HG03575 (cell line): ENCODE measurements around the gene RTCB.
"Not testable (repeated sequence)": the region's sequence is repeated elsewhere in the genome, so short reads cannot be mapped to it uniquely, and the experiment has no call there.

ENCODE experiments used
- ATAC-seq: cut with Tn5 transposase; IDR thresholded peaks from one replicate; pipeline ENCODE4 v1.9.1; 2021; ENCODE audit not compliant: unreplicated experiment, insufficient number of reproducible peaks, low FRiP score; ENCODE audit errors: extremely low read depth

Gene RTCB

GRCh38 chr22:32396746-32397145, 15.3 kb downstream of the RTCB start:
- no peak for ATAC-seq

GRCh38 chr22:32396255-32396654, 15.8 kb downstream of the RTCB start:
- no peak for ATAC-seq

GRCh38 chr22:32395107-32395506, 16.9 kb downstream of the RTCB start:
- ATAC-seq, result no peak

GRCh38 chr22:32389685-32390084, 22.4 kb downstream of the RTCB start:
- no peak for ATAC-seq

GRCh38 chr22:32385681-32386080, 26.4 kb downstream of the RTCB start:
- ATAC-seq, result no peak

GRCh38 chr22:32380991-32381390, 31.1 kb downstream of the RTCB start:
- no peak for ATAC-seq

- no peak for ATAC-seq
Measured at GRCh38 chr22:32378707-32379272, 33.3 kb downstream of the RTCB start.

GRCh38 chr22:32376681-32377080, 35.4 kb downstream of the RTCB start:
- ATAC-seq, result no peak

GRCh38 chr22:32375678-32376450, 36.2 kb downstream of the RTCB start:
- ATAC-seq, result no peak

- ATAC-seq, result no peak
Measured at GRCh38 chr22:32364210-32364609, 47.8 kb downstream of the RTCB start.

- ATAC-seq, result no peak
Measured at GRCh38 chr22:32361257-32361656, 50.8 kb downstream of the RTCB start.

GRCh38 chr22:32360096-32360495, 52.0 kb downstream of the RTCB start:
- ATAC-seq, result not testable (repeated sequence)

- ATAC-seq, result not testable (repeated sequence)
Measured at GRCh38 chr22:32357567-32357966, 54.5 kb downstream of the RTCB start, which contains the start of gene RFPL3. Gene RFPL3 (plus strand): TSS chr22:32357867. CDS start chr22:32358072, 205 bp downstream.

GRCh38 chr22:32355760-32356159, 56.3 kb downstream of the RTCB start:
- ATAC-seq, result no peak

GRCh38 chr22:32354360-32355351, 57.4 kb downstream of the RTCB start:
- ATAC-seq, result no peak

- ATAC-seq, result no peak
Measured at GRCh38 chr22:32353840-32354239, 58.2 kb downstream of the RTCB start.

- ATAC-seq, result no peak
Measured at GRCh38 chr22:32353292-32353691, 58.8 kb downstream of the RTCB start.

GRCh38 chr22:32352681-32353080, 59.4 kb downstream of the RTCB start:
- ATAC-seq, result no peak

GRCh38 chr22:32351875-32352274, 60.2 kb downstream of the RTCB start:
- ATAC-seq, result not testable (repeated sequence)
